Naive thymus-derived CD4-positive, alpha-beta T cell (primary cell): Measurements from ENCODE around the gene C2CD3. TPM values are rescaled to one million over a fixed set of nuclear protein-coding genes. Genes with fewer than 3 reads are reported as not detected.
A peak's percentile ranks its signal among the peaks of the same experiment; 100 is the strongest.

ENCODE experiments used
- ATAC-seq: fragments of 150-1000 bp; cut with Tn5 transposase; 2 replicates; pipeline ENCODE4 v1.10.0; 2021; ENCODE audit warnings: mild to moderate bottlenecking, moderate library complexity
- CTCF ChIA-PET: fragments of 350-600 bp; sonication (Branson Sonifier 250); formaldehyde crosslinking; loops from one replicate; lab custom pipeline; 2021; ENCODE audit warnings: antibody characterized with exemption; lab: Charles Lee
- POLR2A ChIA-PET: fragments of 350-600 bp; sonication (Branson Sonifier 250); formaldehyde crosslinking; loops from one replicate; lab custom pipeline; 2021; ENCODE audit warnings: antibody characterized with exemption, inconsistent platforms; lab: Charles Lee
- DNase-seq, 9 donors: peaks; one replicate each; pipeline versions ENCODE4 v3.0.0 to v3.0.0-alpha.2; 2020 to 2022; ENCODE audit warnings: mixed read lengths in 1 of 9
- H3K27ac ChIP-seq: one replicate; pipeline ENCODE4 v1.7.0; 2013; ENCODE audit warnings: mild to moderate bottlenecking, low read depth, low read length, moderate library complexity
- H3K27me3 ChIP-seq, 2 donors: one replicate each; pipeline ENCODE4 v1.7.0; 2013; ENCODE audit warnings: low read length in 2 of 2, mild to moderate bottlenecking in 2 of 2, moderate library complexity in 2 of 2; ENCODE audit not compliant: control insufficient read depth in 2 of 2, insufficient read depth in 2 of 2
- H3K36me3 ChIP-seq, 3 experiments: 1 replicate in 2 of 3; 2 replicates in 1 of 3; pipeline ENCODE4 v1.7.0; 2013; ENCODE audit warnings: low read length in 3 of 3, mild to moderate bottlenecking in 3 of 3, moderate library complexity in 1 of 3; ENCODE audit not compliant: insufficient read depth in 3 of 3, control insufficient read depth in 2 of 3
- H3K4me1 ChIP-seq, 2 donors: one replicate each; pipeline ENCODE4 v1.7.0; 2013; ENCODE audit warnings: low read length in 2 of 2, mild to moderate bottlenecking in 2 of 2, moderate library complexity in 1 of 2; ENCODE audit not compliant: control insufficient read depth in 2 of 2, insufficient read depth in 2 of 2
- H3K4me3 ChIP-seq: 2 replicates; pipeline ENCODE4 v1.7.0; 2013; ENCODE audit warnings: mild to moderate bottlenecking, low read length
- H3K9me3 ChIP-seq, 3 experiments: 1 replicate in 2 of 3; 2 replicates in 1 of 3; pipeline ENCODE4 v1.7.0; 2013; ENCODE audit warnings: low read length in 3 of 3; ENCODE audit not compliant: control insufficient read depth in 2 of 3
- H3K27ac Mint-ChIP-seq, 9 donors: one replicate each; pipeline ENCODE4 v1.8.0; 2020 to 2022; ENCODE audit warnings: mixed read lengths in 9 of 9, mild to moderate bottlenecking in 8 of 9, moderate library complexity in 5 of 9, inconsistent platforms in 2 of 9
- H3K27me3 Mint-ChIP-seq, 5 donors: one replicate each; pipeline ENCODE4 v1.8.0; 2021 to 2022; ENCODE audit warnings: mixed read lengths in 5 of 5, mild to moderate bottlenecking in 1 of 5
- H3K36me3 Mint-ChIP-seq, 5 donors: one replicate each; pipeline ENCODE4 v1.8.0; 2020 to 2022; ENCODE audit warnings: mixed read lengths in 5 of 5, mild to moderate bottlenecking in 3 of 5, inconsistent platforms in 1 of 5
- H3K4me1 Mint-ChIP-seq, 7 donors: one replicate each; pipeline ENCODE4 v1.8.0; 2020 to 2022; ENCODE audit warnings: mixed read lengths in 7 of 7, mild to moderate bottlenecking in 3 of 7, inconsistent platforms in 1 of 7
- H3K4me3 Mint-ChIP-seq, 10 donors: one replicate each; pipeline ENCODE4 v1.8.0; 2020 to 2022; ENCODE audit warnings: mild to moderate bottlenecking in 10 of 10, mixed read lengths in 10 of 10, moderate library complexity in 6 of 10, inconsistent platforms in 2 of 10
- H3K9me3 Mint-ChIP-seq, 11 donors: one replicate each; pipeline ENCODE4 v1.8.0; 2020 to 2022; ENCODE audit warnings: mixed read lengths in 11 of 11, mild to moderate bottlenecking in 4 of 11, inconsistent platforms in 1 of 11, moderate library complexity in 1 of 11
- intact Hi-C, 2 donors: fragments of 100-400 bp; cut with micrococcal nuclease; formaldehyde crosslinking; loops; one replicate each; pipeline ENCODE4 v1.15.1; 2023
- polyA plus RNA-seq, 2 donors: library from polyadenylated mRNA; unstranded; fragments of 300-500 nt; fragmentation: Illumina TruSeq; gene quantifications; one replicate each; pipeline ENCODE4 v1.2.3, GENCODE V29; 2021
- total RNA-seq, 6 experiments: library from RNA in 5 of 6; stranded (reverse) in 5 of 6; gene quantifications; 1 replicate in 5 of 6; 2 replicates in 1 of 6; pipeline ENCODE4 v1.2.3 and lab custom pipeline; 2021 to 2026

Gene C2CD3, protein sequence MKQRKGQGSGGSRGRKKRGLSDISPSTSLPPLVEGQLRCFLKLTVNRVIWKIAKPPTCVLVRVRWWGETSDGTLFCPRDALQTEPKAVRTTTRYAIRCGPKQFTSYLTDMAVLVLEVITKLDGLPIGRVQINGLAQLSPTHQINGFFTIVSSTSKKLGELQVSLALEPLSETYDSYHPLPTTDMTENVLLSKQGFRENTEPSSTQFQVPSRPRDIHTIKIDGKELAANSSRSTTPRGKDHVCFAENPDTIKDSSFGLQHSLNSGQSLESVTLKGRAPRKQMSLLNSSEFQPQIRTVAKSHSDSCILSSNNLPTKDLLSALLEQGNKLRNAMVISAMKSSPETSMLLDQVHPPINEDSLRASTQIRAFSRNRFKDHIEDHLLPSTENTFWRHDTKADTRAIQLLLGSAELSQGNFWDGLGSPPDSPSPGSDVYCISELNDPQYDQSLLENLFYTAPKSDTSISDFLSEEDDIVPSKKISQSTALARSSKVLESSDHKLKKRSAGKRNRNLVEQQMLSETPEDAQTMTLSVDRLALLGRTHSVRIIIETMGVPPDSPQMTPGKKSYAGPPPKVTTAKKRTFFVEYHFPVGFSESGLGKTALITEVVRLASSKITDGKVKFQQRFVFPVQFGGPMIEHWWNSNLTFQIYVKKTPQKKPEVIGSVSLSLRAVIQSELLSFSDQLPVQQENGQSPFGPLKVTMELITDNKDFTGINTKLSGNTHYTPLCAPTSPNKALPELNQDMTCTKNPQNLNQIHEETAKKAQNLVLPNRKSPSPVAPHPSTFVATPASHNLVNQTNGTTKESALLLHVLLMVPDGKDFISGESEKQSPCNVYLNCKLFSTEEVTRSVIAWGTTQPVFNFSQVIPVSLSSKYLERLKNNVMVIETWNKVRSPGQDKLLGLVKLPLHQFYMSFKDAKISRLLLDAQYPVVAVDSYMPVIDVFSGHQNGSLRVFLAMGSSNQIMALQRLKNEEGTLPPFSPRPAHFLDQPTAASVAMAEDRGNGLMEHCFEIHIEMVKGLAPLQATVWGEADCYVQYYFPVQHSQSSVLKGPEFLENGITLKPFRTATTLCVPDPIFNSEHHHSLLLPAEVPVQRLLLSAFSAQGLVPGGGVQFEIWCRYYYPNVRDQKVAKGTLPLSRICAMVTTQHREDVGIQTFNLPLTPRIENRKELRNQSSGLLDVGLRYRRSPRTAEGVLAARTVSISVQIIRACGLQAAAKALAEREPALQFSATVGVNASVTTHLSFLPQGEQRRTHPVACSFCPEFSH (N-terminal part only)
- total RNA-seq (10 to 100 TPM; 33.1 to 42.5 (median 40.7) TPM), polyA plus RNA-seq (10 to 100 TPM in 1 of 2 donors, 1 to 10 TPM in 1; 8.0 to 12.4 TPM), total RNA-seq (lab: John Stamatoyannopoulos, UW) (92.3 reads per million, percentile 83 among the genes with 10 or more reads in this experiment)

DNA sequence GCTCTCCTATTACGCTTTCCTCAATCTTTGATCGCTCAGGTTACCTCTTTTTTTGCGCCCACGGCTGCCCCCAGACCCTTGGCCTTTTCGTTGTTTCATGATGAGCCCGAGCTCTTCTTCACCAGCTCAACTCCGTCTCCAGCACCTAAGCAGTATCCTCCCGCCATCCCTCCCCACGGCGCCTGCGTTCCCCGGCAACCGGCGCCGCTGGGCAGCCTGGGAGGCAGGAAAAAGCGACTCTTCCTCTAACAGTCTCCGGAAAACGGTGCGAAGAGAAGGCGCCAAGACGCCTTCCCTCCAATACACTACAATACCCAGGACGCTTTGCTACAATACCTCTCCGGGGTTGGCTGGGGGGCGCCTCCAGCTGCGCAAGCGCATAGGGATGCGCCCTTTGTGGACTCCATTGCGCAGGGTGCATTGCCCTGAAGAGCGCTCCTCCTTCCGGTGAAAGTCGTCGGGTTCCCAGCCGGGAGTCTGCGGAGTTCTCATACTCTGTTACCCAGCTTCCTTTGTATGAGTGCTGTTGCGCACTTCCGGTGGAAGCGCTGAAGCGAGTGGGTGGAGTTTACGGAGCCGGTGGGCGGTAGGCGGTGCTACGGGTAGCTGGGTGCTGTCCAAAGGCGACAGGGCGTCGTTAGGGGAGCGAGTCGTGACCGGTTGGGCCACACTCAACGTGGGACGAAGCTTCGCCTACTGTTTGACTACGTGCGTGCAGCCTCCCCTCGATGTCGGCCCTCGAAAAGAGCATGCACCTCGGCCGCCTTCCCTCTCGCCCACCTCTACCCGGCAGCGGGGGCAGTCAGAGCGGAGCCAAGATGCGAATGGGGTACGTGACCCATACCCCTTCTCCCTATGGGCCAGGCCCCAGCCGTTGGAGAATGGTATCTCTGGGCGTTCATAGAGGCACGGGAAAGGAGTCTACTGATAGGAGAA is at the start of gene C2CD3, which contains the start of gene PPME1:
Gene C2CD3, minus strand, starts transcription at position 309 of the 936 bp plus-strand sequence. Its CDS starts 210 bp downstream, at position 99.
Gene PPME1, plus strand, starts transcription at position 596 of the 936 bp plus-strand sequence. Its CDS starts 133 bp downstream, at position 729.
- peak; percentile 96 for ATAC-seq
- Mint-ChIP-seq H3K4me3 (no peak within 1 kb of the TSS), H3K27me3 (no peaks in the 10 kb centered on the region), H3K4me1 (peaks cover 5 to 32% (median 18%) of the 10 kb centered on the region in 7 donors), H3K27ac (no peak within 1 kb of the TSS), H3K9me3 (no peaks in the 10 kb centered on the region), H3K36me3 (peaks cover 0 to 26% (median 15%) of the 10 kb centered on the region in 5 donors)
- H3K36me3 ChIP-seq: peaks cover 0 to 21% (median 0%) of the 10 kb centered on the region in 3 experiments
- CTCF ChIA-PET: interaction anchor here (0.6 to 0.7 kb wide), 2 partner anchors 85 to 283 kb away, joined by 3 read pairs; no protein-coding TSS in a partner anchor
- intact Hi-C loops: loop anchor here (1.0 to 10.0 kb wide), 25 partner anchors 61 to 1736 kb away; partner anchors contain the start of genes LIPT2 (in 2 of the 2), PGM2L1 (in 2 of the 2), POLD3 (in 2 of the 2) and RAB6A (in 2 of the 2)
- H3K9me3 ChIP-seq: no peaks in the 10 kb centered on the region
- H3K27ac ChIP-seq: peak within 1 kb of the TSS; percentile 76
- POLR2A ChIA-PET: interaction anchor here (0.6 to 2.2 kb wide), 18 partner anchors 9 to 1947 kb away, joined by 3 to 7 read pairs (median 4); partner anchors contain the start of genes LIPT2, RAB6A and UCP2
- H3K4me1 ChIP-seq: peaks cover 30 to 32% of the 10 kb centered on the region in 2 donors
- H3K27me3 ChIP-seq: no peaks in the 10 kb centered on the region
- peak; percentile 83 to 99 (median 98) for DNase-seq
- H3K4me3 ChIP-seq: peak within 1 kb of the TSS; percentile 73

DNA sequence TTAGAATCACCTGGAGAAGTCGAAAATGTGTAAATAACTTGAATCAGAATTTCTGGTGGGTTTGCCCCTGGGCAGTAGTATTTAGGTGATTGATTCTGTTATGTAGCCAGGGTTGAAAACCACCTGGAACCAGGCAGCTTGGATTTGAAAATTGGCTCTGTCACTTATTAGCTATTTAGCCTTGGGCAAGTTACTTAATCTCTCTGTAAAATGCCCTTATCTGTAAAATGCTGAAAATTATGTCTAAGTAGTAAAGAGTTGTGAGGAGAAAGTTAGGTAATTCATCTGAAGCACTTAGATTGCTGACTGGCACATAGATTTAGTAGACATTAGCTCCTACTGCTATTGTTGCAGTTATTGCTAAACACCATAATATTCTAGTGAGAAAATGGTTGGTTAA is 49.6 kb upstream of the C2CD3 start:
- H3K9me3 ChIP-seq: no peaks in the 10 kb centered on the region
- peak overlapping the region in 3 of 9 donors; percentile 13 to 76 (median 40) for H3K27ac Mint-ChIP-seq
- peaks cover 0 to 2% (median 0%) of the 10 kb centered on the region in 7 donors for H3K4me1 Mint-ChIP-seq
- DNase-seq (no peak), ATAC-seq (no peak)
- peaks cover 4 to 33% (median 26%) of the 10 kb centered on the region in 5 donors for H3K36me3 Mint-ChIP-seq
- POLR2A ChIA-PET: no interaction called here
- H3K4me3 Mint-ChIP-seq: no peak overlapping the region
- no peak overlapping the region for H3K4me3 ChIP-seq
- H3K27me3 Mint-ChIP-seq: no peaks in the 10 kb centered on the region
- H3K27ac ChIP-seq: no peak overlapping the region
- H3K4me1 ChIP-seq: no peaks in the 10 kb centered on the region
- H3K9me3 Mint-ChIP-seq: peaks cover 0 to 12% (median 3%) of the 10 kb centered on the region in 11 donors
- H3K27me3 ChIP-seq: no peaks in the 10 kb centered on the region
- H3K36me3 ChIP-seq: no peaks in the 10 kb centered on the region
- intact Hi-C loops: no loop called here
- CTCF ChIA-PET: no interaction called here

DNA sequence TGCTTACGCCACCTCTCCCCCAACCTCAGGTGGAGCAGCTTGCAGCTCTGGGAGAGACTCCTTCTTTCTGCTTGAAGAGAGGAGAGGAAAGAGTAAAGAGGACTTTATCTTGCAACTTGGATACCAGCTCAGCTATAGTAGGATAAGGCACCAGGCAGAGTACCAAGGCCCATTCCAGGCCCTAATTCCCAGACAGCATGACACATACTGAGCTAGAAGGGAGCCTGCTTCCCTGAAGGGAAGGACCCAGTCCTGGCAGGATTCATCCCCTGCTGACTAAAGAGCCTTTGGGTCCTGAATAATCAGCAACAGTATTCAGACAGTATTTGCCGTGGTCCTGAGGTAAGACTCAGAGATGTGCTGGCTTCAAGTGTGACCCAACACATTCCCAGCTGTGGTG is 41.7 kb upstream of the C2CD3 start:
- Histone ChIP-seq H3K36me3 (peaks cover 0 to 12% (median 0%) of the 10 kb centered on the region in 3 experiments), H3K4me1 (no peaks in the 10 kb centered on the region), H3K27me3 (no peaks in the 10 kb centered on the region), H3K4me3 (no peak overlapping the region), H3K27ac (no peak overlapping the region), H3K9me3 (peaks cover 0 to 7% (median 0%) of the 10 kb centered on the region in 3 experiments)
- no peak overlapping the region for H3K27ac Mint-ChIP-seq
- H3K4me3 Mint-ChIP-seq: no peak overlapping the region
- no peaks in the 10 kb centered on the region for H3K4me1 Mint-ChIP-seq
- POLR2A ChIA-PET: no interaction called here
- peaks cover 3 to 14% (median 8%) of the 10 kb centered on the region in 11 donors for H3K9me3 Mint-ChIP-seq
- DNase-seq: no peak
- no peak for ATAC-seq
- CTCF ChIA-PET: no interaction called here
- peaks cover 21 to 76% (median 65%) of the 10 kb centered on the region in 5 donors for H3K36me3 Mint-ChIP-seq
- H3K27me3 Mint-ChIP-seq: no peaks in the 10 kb centered on the region
- intact Hi-C loops: no loop called here

DNA sequence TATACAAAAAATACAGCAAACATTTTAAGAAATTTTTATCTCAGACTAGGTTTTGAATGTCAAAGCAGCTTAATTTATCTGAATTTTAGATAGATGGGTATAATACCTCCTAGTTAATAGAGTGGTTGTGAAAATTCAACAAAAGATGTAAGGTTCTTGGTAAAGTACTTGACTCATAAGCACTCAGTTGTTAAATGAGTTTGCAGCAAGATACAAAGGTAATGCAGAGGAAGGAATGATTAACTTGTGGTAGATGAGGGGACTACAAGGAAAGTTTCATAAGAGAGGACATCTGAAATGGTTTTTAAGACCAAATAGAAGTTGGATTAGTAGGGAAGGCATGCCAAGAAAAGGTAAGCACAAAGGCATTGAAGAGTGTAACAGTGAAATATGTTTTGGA is 37.7 kb upstream of the C2CD3 start:
- ATAC-seq: no peak
- CTCF ChIA-PET: no interaction called here

DNA sequence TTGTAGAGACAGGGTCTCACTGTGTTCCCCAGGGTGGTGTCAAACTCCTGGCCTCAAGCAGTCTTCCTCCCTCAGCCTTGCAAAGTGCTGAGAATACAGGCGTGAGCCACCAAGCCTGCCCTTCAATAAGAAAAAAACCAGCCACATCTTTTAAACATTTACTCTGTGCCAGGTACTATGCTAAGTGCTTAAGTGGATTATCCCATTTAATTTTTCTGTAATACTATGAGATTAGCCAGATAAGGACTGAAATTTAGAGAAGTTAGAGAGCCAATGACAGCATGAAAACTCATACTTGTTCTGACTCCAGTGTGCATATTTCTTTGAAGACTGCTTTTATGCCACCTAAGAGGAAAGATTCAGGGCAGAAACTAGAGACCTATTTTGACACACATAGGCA is 35.9 kb upstream of the C2CD3 start:
- ChIA-PET CTCF (no interaction called here), POLR2A (interaction anchor here (0.6 kb wide), 1 partner anchor 26 kb away, joined by 3 read pairs; no protein-coding TSS in a partner anchor)
- H3K27ac Mint-ChIP-seq: no peak overlapping the region
- Histone ChIP-seq H3K36me3 (peaks cover 0 to 6% (median 0%) of the 10 kb centered on the region in 3 experiments), H3K27ac (no peak overlapping the region), H3K4me3 (no peak overlapping the region), H3K9me3 (no peaks in the 10 kb centered on the region), H3K4me1 (no peaks in the 10 kb centered on the region), H3K27me3 (no peaks in the 10 kb centered on the region)
- H3K36me3 Mint-ChIP-seq: peaks cover 22 to 71% (median 56%) of the 10 kb centered on the region in 5 donors
- H3K4me1 Mint-ChIP-seq: peaks cover 0 to 7% (median 0%) of the 10 kb centered on the region in 7 donors
- ATAC-seq: no peak
- DNase-seq: no peak
- no peaks in the 10 kb centered on the region for H3K27me3 Mint-ChIP-seq
- H3K9me3 Mint-ChIP-seq: peaks cover 0 to 1% (median 0%) of the 10 kb centered on the region in 11 donors
- H3K4me3 Mint-ChIP-seq: no peak overlapping the region
- intact Hi-C loops: no loop called here

More for the DNA sequence above, 37.7 kb upstream of the C2CD3 start:
- H3K4me1 Mint-ChIP-seq: peaks cover 0 to 4% (median 0%) of the 10 kb centered on the region in 7 donors
- no peak overlapping the region for H3K4me3 Mint-ChIP-seq
- Histone ChIP-seq H3K27ac (no peak overlapping the region), H3K9me3 (peaks cover 0 to 7% (median 0%) of the 10 kb centered on the region in 3 experiments), H3K36me3 (peaks cover 0 to 18% (median 0%) of the 10 kb centered on the region in 3 experiments), H3K27me3 (no peaks in the 10 kb centered on the region), H3K4me3 (no peak overlapping the region), H3K4me1 (no peaks in the 10 kb centered on the region)
- H3K27me3 Mint-ChIP-seq: no peaks in the 10 kb centered on the region
- H3K36me3 Mint-ChIP-seq: peaks cover 25 to 80% (median 63%) of the 10 kb centered on the region in 5 donors
- peaks cover 0 to 4% (median 2%) of the 10 kb centered on the region in 11 donors for H3K9me3 Mint-ChIP-seq
- POLR2A ChIA-PET: no interaction called here
- intact Hi-C loops: no loop called here
- DNase-seq: no peak
- no peak overlapping the region for H3K27ac Mint-ChIP-seq
